PC-3 (cell line): Measurements from ENCODE around the gene CA9.

Experiments
- EZH2 ChIP-seq: fragments of 300-600 bp; sonication (generic); IDR thresholded peaks from one replicate; pipeline ENCODE4 v1.6.1; 2017; ENCODE audit warnings: antibody characterized with exemption, mild to moderate bottlenecking, low read length; ENCODE audit not compliant: unreplicated experiment
- EZH2phosphoT487 ChIP-seq: fragments of 300-600 bp; sonication (generic); IDR thresholded peaks from 2 replicates; pipeline ENCODE4 v1.6.1; 2018; ENCODE audit warnings: mild to moderate bottlenecking, antibody characterized with exemption, low read length, borderline replicate concordance
- TF ChIP-seq, protein P1 (sequence below): fragments of 300-600 bp; sonication (generic); conservative IDR thresholded peaks from 2 replicates; pipeline ENCODE4 v1.5.1; 2017; ENCODE audit warnings: antibody characterized with exemption, low read depth, mild to moderate bottlenecking, low read length

- TF ChIP-seq, protein P1, sequence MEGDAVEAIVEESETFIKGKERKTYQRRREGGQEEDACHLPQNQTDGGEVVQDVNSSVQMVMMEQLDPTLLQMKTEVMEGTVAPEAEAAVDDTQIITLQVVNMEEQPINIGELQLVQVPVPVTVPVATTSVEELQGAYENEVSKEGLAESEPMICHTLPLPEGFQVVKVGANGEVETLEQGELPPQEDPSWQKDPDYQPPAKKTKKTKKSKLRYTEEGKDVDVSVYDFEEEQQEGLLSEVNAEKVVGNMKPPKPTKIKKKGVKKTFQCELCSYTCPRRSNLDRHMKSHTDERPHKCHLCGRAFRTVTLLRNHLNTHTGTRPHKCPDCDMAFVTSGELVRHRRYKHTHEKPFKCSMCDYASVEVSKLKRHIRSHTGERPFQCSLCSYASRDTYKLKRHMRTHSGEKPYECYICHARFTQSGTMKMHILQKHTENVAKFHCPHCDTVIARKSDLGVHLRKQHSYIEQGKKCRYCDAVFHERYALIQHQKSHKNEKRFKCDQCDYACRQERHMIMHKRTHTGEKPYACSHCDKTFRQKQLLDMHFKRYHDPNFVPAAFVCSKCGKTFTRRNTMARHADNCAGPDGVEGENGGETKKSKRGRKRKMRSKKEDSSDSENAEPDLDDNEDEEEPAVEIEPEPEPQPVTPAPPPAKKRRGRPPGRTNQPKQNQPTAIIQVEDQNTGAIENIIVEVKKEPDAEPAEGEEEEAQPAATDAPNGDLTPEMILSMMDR = no peak
- TF ChIP-seq EZH2 (no peak), EZH2phosphoT487 (no peak)
Observed at GRCh38 chr9:35680331-35681105, 6.8 kb downstream of the CA9 start.
